Left lung (tissue), 10 donors: ENCODE results near the gene CDH13. TPM values are rescaled to one million over a fixed set of nuclear protein-coding genes. Genes with fewer than 3 reads are reported as not detected.

ENCODE experiments used
- ATAC-seq: fragments of 200-7000 bp; cut with Tn5 transposase; one replicate; pipeline ENCODE4 v1.9.1; 2020; ENCODE audit warnings: moderate library complexity
- DNase-seq, 4 donors: peaks; one replicate each; pipeline ENCODE4 v3.0.0-alpha.2; 2013 to 2020
- H3K27ac ChIP-seq, 2 donors: fragments of 200-600 bp; sonication (generic) in 1 of 2; one replicate each; pipeline versions ENCODE4 v1.5.0 to v1.8.0; 2020 to 2021
- H3K27me3 ChIP-seq, 2 donors: fragments of 200-600 bp; sonication (generic) in 1 of 2; one replicate each; pipeline versions ENCODE4 v1.5.0 to v1.8.0; 2020 to 2021
- H3K36me3 ChIP-seq, 2 donors: fragments of 200-600 bp; sonication (generic) in 1 of 2; one replicate each; pipeline versions ENCODE4 v1.5.0 to v1.8.0; 2020 to 2021
- H3K4me1 ChIP-seq, 2 donors: fragments of 200-600 bp; one replicate each; pipeline ENCODE4 v1.8.0; 2021
- H3K4me3 ChIP-seq, 2 donors: fragments of 200-600 bp; sonication (generic) in 1 of 2; one replicate each; pipeline versions ENCODE4 v1.5.0 to v1.8.0; 2020 to 2021; ENCODE audit warnings: mild to moderate bottlenecking in 1 of 2
- H3K9me3 ChIP-seq, 2 donors: fragments of 200-600 bp; sonication (generic) in 1 of 2; one replicate each; pipeline versions ENCODE4 v1.5.0 to v1.8.0; 2020 to 2021
- CTCF ChIP-seq, 2 donors: fragments of 200-600 bp; sonication (generic) in 1 of 2; IDR thresholded peaks; one replicate each; pipeline versions ENCODE4 v1.5.0 to v1.8.0; 2021; ENCODE audit warnings: antibody characterized with exemption in 2 of 2
- intact Hi-C, 2 donors: fragments of 100-400 bp; cut with DNase I; formaldehyde crosslinking; loops; one replicate each; pipeline versions ENCODE4 v1.11.2 to v1.14.2; 2022
- polyA plus RNA-seq, 6 donors: library from polyadenylated mRNA; unstranded; fragments of 120-200 nt; gene quantifications; one replicate each; pipeline ENCODE4 v1.2.1, GENCODE V29; 2013; ENCODE audit not compliant: insufficient read length in 6 of 6
- total RNA-seq, 2 donors: library from RNA; stranded (reverse); fragmentation: NEBNext Ultra II Directional; extraction: Animal tissue kit (Norgen Biotek cat#: 25700); gene quantifications; one replicate each; pipeline ENCODE4 v1.2.1, GENCODE V29; 2021
- donor health status: DM: no; HTN: yes; CAD: no.
- donor health status: DM: no; HTN: no; CAD: no.

The CDH13 gene
- total and polyA plus RNA-seq, 8 donors = 2.7 to 20.3 (median 3.2) TPM

- H3K27ac ChIP-seq = no peak overlapping the region
- H3K4me1 ChIP-seq = no peaks in the 10 kb centered on the region
- intact Hi-C loops = no loop called here
- ATAC-seq = no peak
- H3K4me3 ChIP-seq = no peak overlapping the region
- no peak for TF ChIP-seq CTCF (IDR thresholded peaks at IDR 0.05)
- H3K36me3 ChIP-seq = no peaks in the 10 kb centered on the region
- H3K9me3 ChIP-seq = peaks cover 0 to 23% of the 10 kb centered on the region in 2 donors
- H3K27me3 ChIP-seq = no peaks in the 10 kb centered on the region
- no peak for DNase-seq
Observed at GRCh38 chr16:83095941-83096692, 469.3 kb downstream of the CDH13 start.

- H3K27ac ChIP-seq = no peak overlapping the region
- H3K4me3 ChIP-seq = no peak overlapping the region
- peaks cover 0 to 31% of the 10 kb centered on the region in 2 donors for H3K9me3 ChIP-seq
- TF ChIP-seq CTCF (IDR thresholded peaks at IDR 0.05) = no peak
- ATAC-seq (no peak), DNase-seq (no peak)
- no peaks in the 10 kb centered on the region for H3K27me3 ChIP-seq
- H3K4me1 ChIP-seq = no peaks in the 10 kb centered on the region
- intact Hi-C loops = no loop called here
- H3K36me3 ChIP-seq = no peaks in the 10 kb centered on the region
Observed at GRCh38 chr16:83098536-83098935, 471.8 kb downstream of the CDH13 start.

GRCh38 chr16:83100679-83101078 is 473.9 kb downstream of the CDH13 start:
- intact Hi-C loops = no loop called here
- no peaks in the 10 kb centered on the region for H3K27me3 ChIP-seq
- H3K4me1 ChIP-seq = no peaks in the 10 kb centered on the region
- H3K9me3 ChIP-seq = peaks cover 0 to 30% of the 10 kb centered on the region in 2 donors
- no peak overlapping the region for H3K4me3 ChIP-seq
- no peak for ATAC-seq
- TF ChIP-seq CTCF (IDR thresholded peaks at IDR 0.05) = no peak
- no peaks in the 10 kb centered on the region for H3K36me3 ChIP-seq
- H3K27ac ChIP-seq = no peak overlapping the region
- DNase-seq = no peak

GRCh38 chr16:83102336-83102735 is 475.6 kb downstream of the CDH13 start:
- ATAC-seq = no peak
- no peak for TF ChIP-seq CTCF (IDR thresholded peaks at IDR 0.05)
- no peak for DNase-seq
- H3K27me3 ChIP-seq = no peaks in the 10 kb centered on the region
- no peaks in the 10 kb centered on the region for H3K4me1 ChIP-seq
- H3K9me3 ChIP-seq = peaks cover 0 to 30% of the 10 kb centered on the region in 2 donors
- intact Hi-C loops = no loop called here
- no peak overlapping the region for H3K27ac ChIP-seq
- H3K4me3 ChIP-seq = no peak overlapping the region
- no peaks in the 10 kb centered on the region for H3K36me3 ChIP-seq

GRCh38 chr16:83105279-83106077 is 478.7 kb downstream of the CDH13 start:
- Histone ChIP-seq H3K4me1 (no peaks in the 10 kb centered on the region), H3K27ac (no peak overlapping the region), H3K27me3 (no peaks in the 10 kb centered on the region), H3K4me3 (no peak overlapping the region), H3K36me3 (no peaks in the 10 kb centered on the region), H3K9me3 (peaks cover 0 to 9% of the 10 kb centered on the region in 2 donors)
- intact Hi-C loops = no loop called here
- ATAC-seq (no peak), DNase-seq (no peak)
- no peak for TF ChIP-seq CTCF (IDR thresholded peaks at IDR 0.05)
